ENCODE data around the gene GDPD4. TPM values are rescaled to one million over a fixed set of nuclear protein-coding genes. Genes with fewer than 3 reads are reported as not detected.

The GDPD4 gene
- total RNA-seq, 1 experiment from 2014 or later = not detected

GRCh38 chr11:77179048-77179447 is 122.4 kb downstream of the GDPD4 start:
- no peak overlapping the region for H3K4me3 Mint-ChIP-seq (ENCODE audit: unreplicated experiment)
- TF ChIP-seq CTCF (IDR thresholded peaks at IDR 0.05; ENCODE audit: unreplicated experiment) = no peak
- H3K36me3 Mint-ChIP-seq (ENCODE audit: insufficient read depth, unreplicated experiment) = no peaks in the 10 kb centered on the region

DNA sequence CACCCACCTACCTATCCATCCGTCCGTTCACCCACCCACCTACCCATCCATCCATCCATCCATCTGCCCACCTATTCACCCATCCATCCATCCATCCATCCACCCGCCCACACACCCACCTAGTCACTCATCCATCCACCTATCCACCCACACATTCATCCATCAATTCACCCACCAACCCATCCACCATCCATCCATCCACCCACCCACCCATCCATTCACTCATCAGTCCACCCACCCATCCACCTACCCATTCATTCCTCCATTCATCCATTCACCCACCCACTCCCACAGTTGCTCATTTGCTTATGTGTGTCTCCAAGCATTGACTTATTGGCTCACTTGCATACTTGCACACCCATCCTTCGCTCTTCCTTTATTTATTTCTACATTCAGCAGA is 123.3 kb downstream of the GDPD4 start:
- H3K4me3 Mint-ChIP-seq (ENCODE audit: unreplicated experiment) = no peak overlapping the region
- H3K27me3 Mint-ChIP-seq (ENCODE audit: insufficient read depth, unreplicated experiment) = peaks cover 7% of the 10 kb centered on the region
- H3K36me3 Mint-ChIP-seq (ENCODE audit: insufficient read depth, unreplicated experiment) = no peaks in the 10 kb centered on the region
- TF ChIP-seq CTCF (IDR thresholded peaks at IDR 0.05; ENCODE audit: unreplicated experiment) = no peak
- ChIA-PET POLR2A (no interaction called here), CTCF (interaction anchor here (1.7 kb wide), 1 partner anchor 10 kb away, joined by 7 read pairs; no protein-coding TSS in a partner anchor)
- intact Hi-C loops (cut with micrococcal nuclease) = no loop called here
- no TSS peak for BruUV-seq (replicated peaks)
- H3K4me1 Mint-ChIP-seq (ENCODE audit: insufficient read depth, unreplicated experiment) = no peaks in the 10 kb centered on the region
- no peaks in the 10 kb centered on the region for H3K9me3 Mint-ChIP-seq (ENCODE audit: unreplicated experiment)
- DNase-seq (ENCODE audit: unreplicated experiment) = no peak
- no peak overlapping the region for H3K27ac Mint-ChIP-seq (ENCODE audit: low read depth, unreplicated experiment)

More at GRCh38 chr11:77179048-77179447, 122.4 kb downstream of the GDPD4 start:
- Mint-ChIP-seq H3K27ac (ENCODE audit: low read depth, unreplicated experiment) (no peak overlapping the region), H3K9me3 (ENCODE audit: unreplicated experiment) (no peaks in the 10 kb centered on the region), H3K4me1 (ENCODE audit: insufficient read depth, unreplicated experiment) (no peaks in the 10 kb centered on the region), H3K27me3 (ENCODE audit: insufficient read depth, unreplicated experiment) (peaks cover 16% of the 10 kb centered on the region)
- ChIA-PET CTCF (interaction anchor here (0.6 to 1.7 kb wide), 2 partner anchors 9 to 347 kb away, joined by 3 to 7 read pairs; no protein-coding TSS in a partner anchor), POLR2A (interaction anchor here (0.6 kb wide), 1 partner anchor 52 kb away, joined by 3 read pairs; no protein-coding TSS in a partner anchor)
- no TSS peak for BruUV-seq (replicated peaks)
- intact Hi-C loops (cut with micrococcal nuclease) = no loop called here
- DNase-seq (ENCODE audit: unreplicated experiment) = no peak

GRCh38 chr11:77176996-77177395 is 124.5 kb downstream of the GDPD4 start:
- Mint-ChIP-seq H3K27me3 (ENCODE audit: insufficient read depth, unreplicated experiment) (no peaks in the 10 kb centered on the region), H3K4me1 (ENCODE audit: insufficient read depth, unreplicated experiment) (no peaks in the 10 kb centered on the region), H3K27ac (ENCODE audit: low read depth, unreplicated experiment) (no peak overlapping the region), H3K36me3 (ENCODE audit: insufficient read depth, unreplicated experiment) (no peaks in the 10 kb centered on the region), H3K9me3 (ENCODE audit: unreplicated experiment) (no peaks in the 10 kb centered on the region), H3K4me3 (ENCODE audit: unreplicated experiment) (no peak overlapping the region)
- ChIA-PET POLR2A (no interaction called here), CTCF (interaction anchor here (0.6 to 1.3 kb wide), 4 partner anchors 12 to 371 kb away, joined by 3 to 6 read pairs (median 3); no protein-coding TSS in a partner anchor)
- no peak for DNase-seq (ENCODE audit: unreplicated experiment)
- TF ChIP-seq CTCF (IDR thresholded peaks at IDR 0.05; ENCODE audit: unreplicated experiment) = no peak
- intact Hi-C loops (cut with micrococcal nuclease) = no loop called here
- no TSS peak for BruUV-seq (replicated peaks)

DNA sequence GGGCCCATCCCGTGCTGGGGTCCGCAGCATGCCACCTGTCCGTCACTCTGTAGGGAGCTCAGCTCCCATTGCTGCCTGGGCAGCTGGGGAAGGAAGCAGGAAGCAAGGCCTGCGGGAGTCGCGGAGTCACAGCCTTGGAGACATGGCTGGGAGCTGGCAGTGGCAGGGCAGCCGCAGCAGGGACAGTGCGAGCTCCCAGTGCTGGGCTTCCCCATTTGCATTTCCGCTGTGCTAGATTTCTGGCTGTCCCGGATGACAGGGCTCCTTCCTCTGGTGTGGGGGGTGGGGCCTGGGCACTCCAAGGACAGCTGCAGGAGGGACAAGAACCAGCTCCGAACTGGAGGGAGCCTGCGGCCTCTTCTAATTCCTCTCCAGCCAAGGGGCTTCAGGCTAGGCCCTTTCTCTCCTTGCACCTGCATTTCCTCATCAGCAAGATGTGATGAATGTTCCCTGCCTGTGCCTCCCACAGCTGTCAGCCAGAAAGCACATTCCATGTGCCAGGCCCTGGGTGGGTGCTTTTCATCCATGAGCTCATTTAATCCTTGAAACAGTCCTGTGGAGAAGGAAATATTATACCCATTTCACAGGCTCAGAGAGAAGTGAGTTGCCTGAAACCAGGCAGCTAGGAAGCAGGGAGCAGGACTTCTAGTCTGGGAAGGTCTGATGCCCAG is 125.5 kb downstream of the GDPD4 start:
- H3K4me3 Mint-ChIP-seq (ENCODE audit: unreplicated experiment) = no peak overlapping the region
- no peaks in the 10 kb centered on the region for H3K9me3 Mint-ChIP-seq (ENCODE audit: unreplicated experiment)
- ChIA-PET POLR2A (no interaction called here), CTCF (interaction anchor here (0.6 to 1.8 kb wide), 6 partner anchors 13 to 271 kb away, joined by 3 to 9 read pairs (median 3); no protein-coding TSS in a partner anchor)
- H3K27me3 Mint-ChIP-seq (ENCODE audit: insufficient read depth, unreplicated experiment) = no peaks in the 10 kb centered on the region
- intact Hi-C loops (cut with micrococcal nuclease) = no loop called here
- no TSS peak for BruUV-seq (replicated peaks)
- no peak overlapping the region for H3K27ac Mint-ChIP-seq (ENCODE audit: low read depth, unreplicated experiment)
- H3K4me1 Mint-ChIP-seq (ENCODE audit: insufficient read depth, unreplicated experiment) = no peaks in the 10 kb centered on the region
- no peak for TF ChIP-seq CTCF (IDR thresholded peaks at IDR 0.05; ENCODE audit: unreplicated experiment)
- H3K36me3 Mint-ChIP-seq (ENCODE audit: insufficient read depth, unreplicated experiment) = no peaks in the 10 kb centered on the region
- DNase-seq (ENCODE audit: unreplicated experiment) = no peak
